Progenitor cell of endocrine pancreas (in vitro differentiated cells): ENCODE measurements around the gene FBP1. TPM values are rescaled to one million over a fixed set of nuclear protein-coding genes. Genes with fewer than 3 reads are reported as not detected.
A peak's percentile ranks its signal among the peaks of the same experiment; 100 is the strongest.

ENCODE experiments used
- DNase-seq: peaks from one replicate; pipeline ENCODE4 v3.0.0; 2021; ENCODE audit warnings: low spot score; ENCODE audit not compliant: unreplicated experiment
- H3K27ac Mint-ChIP-seq: 2 replicates; pipeline ENCODE4 v1.8.0; 2021; ENCODE audit warnings: mild to moderate bottlenecking, moderate library complexity, mixed read lengths
- H3K27me3 Mint-ChIP-seq: 2 replicates; pipeline ENCODE4 v1.8.0; 2021; ENCODE audit warnings: mixed read lengths
- H3K36me3 Mint-ChIP-seq: 2 replicates; pipeline ENCODE4 v1.8.0; 2022; ENCODE audit warnings: mixed read lengths; ENCODE audit not compliant: insufficient read depth
- H3K4me1 Mint-ChIP-seq: 2 replicates; pipeline ENCODE4 v1.8.0; 2021; ENCODE audit warnings: low read depth, mixed read lengths
- H3K4me3 Mint-ChIP-seq: 2 replicates; pipeline ENCODE4 v1.8.0; 2021; ENCODE audit warnings: low read depth, mild to moderate bottlenecking, moderate library complexity, mixed read lengths
- H3K9me3 Mint-ChIP-seq: 2 replicates; pipeline ENCODE4 v1.8.0; 2021; ENCODE audit warnings: low read depth, mixed read lengths
- total RNA-seq: library from RNA; stranded (reverse); gene quantifications from 2 replicates; pipeline ENCODE4 v1.2.1, GENCODE V29; 2021
- TF ChIP-seq, protein P1 (sequence below): fragments of 200-600 bp; sonication (generic); IDR thresholded peaks from one replicate; pipeline ENCODE4 v1.5.0; 2021; ENCODE audit warnings: antibody characterized with exemption, mild to moderate bottlenecking; ENCODE audit not compliant: unreplicated experiment

The FBP1 gene
- total RNA-seq, 1 donor from 2014 or later = 4.6 TPM

GRCh38 chr9:94622087-94622800 lies 17.1 kb downstream of the FBP1 start:
- Mint-ChIP-seq H3K36me3 (no peaks in the 10 kb centered on the region), H3K4me3 (no peak overlapping the region), H3K4me1 (no peaks in the 10 kb centered on the region), H3K27me3 (no peaks in the 10 kb centered on the region), H3K9me3 (no peaks in the 10 kb centered on the region), H3K27ac (no peak overlapping the region)
- TF ChIP-seq, protein P1, sequence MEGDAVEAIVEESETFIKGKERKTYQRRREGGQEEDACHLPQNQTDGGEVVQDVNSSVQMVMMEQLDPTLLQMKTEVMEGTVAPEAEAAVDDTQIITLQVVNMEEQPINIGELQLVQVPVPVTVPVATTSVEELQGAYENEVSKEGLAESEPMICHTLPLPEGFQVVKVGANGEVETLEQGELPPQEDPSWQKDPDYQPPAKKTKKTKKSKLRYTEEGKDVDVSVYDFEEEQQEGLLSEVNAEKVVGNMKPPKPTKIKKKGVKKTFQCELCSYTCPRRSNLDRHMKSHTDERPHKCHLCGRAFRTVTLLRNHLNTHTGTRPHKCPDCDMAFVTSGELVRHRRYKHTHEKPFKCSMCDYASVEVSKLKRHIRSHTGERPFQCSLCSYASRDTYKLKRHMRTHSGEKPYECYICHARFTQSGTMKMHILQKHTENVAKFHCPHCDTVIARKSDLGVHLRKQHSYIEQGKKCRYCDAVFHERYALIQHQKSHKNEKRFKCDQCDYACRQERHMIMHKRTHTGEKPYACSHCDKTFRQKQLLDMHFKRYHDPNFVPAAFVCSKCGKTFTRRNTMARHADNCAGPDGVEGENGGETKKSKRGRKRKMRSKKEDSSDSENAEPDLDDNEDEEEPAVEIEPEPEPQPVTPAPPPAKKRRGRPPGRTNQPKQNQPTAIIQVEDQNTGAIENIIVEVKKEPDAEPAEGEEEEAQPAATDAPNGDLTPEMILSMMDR = no peak
- DNase-seq = no peak

- Mint-ChIP-seq H3K9me3 (no peaks in the 10 kb centered on the region), H3K27ac (no peak overlapping the region), H3K4me3 (no peak overlapping the region), H3K4me1 (no peaks in the 10 kb centered on the region), H3K27me3 (no peaks in the 10 kb centered on the region), H3K36me3 (no peaks in the 10 kb centered on the region)
- no peak for DNase-seq
- TF ChIP-seq, protein P1 = no peak
These were observed 20.3 kb downstream of the FBP1 start for GRCh38 chr9:94619026-94619425.

DNA sequence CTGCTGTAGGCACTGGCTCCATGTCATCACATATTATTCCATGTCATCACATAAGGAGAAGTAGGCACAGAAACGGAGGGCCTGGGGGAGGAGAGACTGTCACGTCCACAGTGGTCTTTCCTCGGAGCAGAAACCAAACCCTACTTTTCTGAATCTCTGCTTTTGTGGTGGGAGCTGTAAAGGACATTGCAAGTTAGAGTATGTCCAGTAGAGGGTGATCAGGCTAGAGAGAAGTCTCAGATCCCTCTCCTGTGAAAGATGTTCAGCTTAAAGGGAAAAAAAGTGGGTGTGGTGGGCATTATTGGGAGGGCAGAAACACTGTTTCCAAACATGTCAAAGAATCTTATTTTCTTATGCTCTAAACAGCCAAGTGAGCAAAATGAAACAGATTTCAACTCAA lies 26.3 kb downstream of the FBP1 start:
- Mint-ChIP-seq H3K36me3 (no peaks in the 10 kb centered on the region), H3K27me3 (no peaks in the 10 kb centered on the region), H3K27ac (peak overlapping the region; percentile 56), H3K4me1 (peaks cover 30% of the 10 kb centered on the region), H3K9me3 (no peaks in the 10 kb centered on the region), H3K4me3 (no peak overlapping the region)
- DNase-seq = no peak
- TF ChIP-seq, protein P1 = no peak

DNA sequence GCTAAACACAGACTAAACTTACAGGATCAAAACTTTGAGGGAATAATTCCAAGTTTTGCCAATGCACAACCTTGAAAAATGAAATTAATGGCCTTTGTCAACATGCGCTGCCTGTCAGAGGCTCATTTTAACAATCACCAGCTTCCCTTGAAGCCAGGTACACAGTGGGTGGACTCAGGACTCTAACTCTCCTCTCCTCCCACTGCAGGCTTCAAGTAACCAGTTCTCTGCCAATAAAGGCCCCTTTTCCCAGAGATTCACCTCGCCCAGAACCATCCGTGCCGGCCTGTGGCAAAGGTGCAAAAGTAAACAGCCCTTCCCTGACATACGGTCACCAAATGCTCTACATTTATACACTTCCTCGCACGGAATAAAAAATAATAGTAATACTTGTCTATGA lies 27.2 kb downstream of the FBP1 start:
- Mint-ChIP-seq H3K36me3 (no peaks in the 10 kb centered on the region), H3K27ac (no peak overlapping the region), H3K27me3 (no peaks in the 10 kb centered on the region), H3K9me3 (no peaks in the 10 kb centered on the region), H3K4me3 (no peak overlapping the region), H3K4me1 (peaks cover 38% of the 10 kb centered on the region)
- no peak for DNase-seq
- TF ChIP-seq, protein P1 = no peak

- no peak overlapping the region for H3K27ac Mint-ChIP-seq
- peaks cover 41% of the 10 kb centered on the region for H3K4me1 Mint-ChIP-seq
These were observed 27.7 kb downstream of the FBP1 start for GRCh38 chr9:94611638-94612068.

More at GRCh38 chr9:94611638-94612068, 27.7 kb downstream of the FBP1 start:
- H3K9me3 Mint-ChIP-seq = no peaks in the 10 kb centered on the region
- DNase-seq = no peak
- no peaks in the 10 kb centered on the region for H3K36me3 Mint-ChIP-seq
- no peak overlapping the region for H3K4me3 Mint-ChIP-seq
- TF ChIP-seq, protein P1 = no peak
- no peaks in the 10 kb centered on the region for H3K27me3 Mint-ChIP-seq
